Epithelial cell of proximal tubule (primary cell): Measurements from ENCODE around the gene ASXL2. TPM values are rescaled to one million over a fixed set of nuclear protein-coding genes. Genes with fewer than 3 reads are reported as not detected.

ENCODE experiments used
- DNase-seq: peaks from one replicate; pipeline ENCODE4 v3.0.0-alpha.2; 2011; ENCODE audit warnings: low read depth
- H3K4me3 ChIP-seq: 2 replicates; pipeline ENCODE4 v1.5.1; 2011; ENCODE audit warnings: low read depth, mild to moderate bottlenecking, low read length
- CTCF ChIP-seq: conservative IDR thresholded peaks from 2 replicates; pipeline ENCODE4 v1.5.1; 2012; ENCODE audit warnings: low read depth, mild to moderate bottlenecking, low read length
- total RNA-seq: library from RNA; depleted of rRNA; stranded (reverse); fragments of >200 nt; gene quantifications from 2 replicates; pipeline ENCODE4 v1.2.3, GENCODE V29; 2015

Gene ASXL2
- total RNA-seq, 1 donor from 2014 or later = 10.1 TPM

DNA sequence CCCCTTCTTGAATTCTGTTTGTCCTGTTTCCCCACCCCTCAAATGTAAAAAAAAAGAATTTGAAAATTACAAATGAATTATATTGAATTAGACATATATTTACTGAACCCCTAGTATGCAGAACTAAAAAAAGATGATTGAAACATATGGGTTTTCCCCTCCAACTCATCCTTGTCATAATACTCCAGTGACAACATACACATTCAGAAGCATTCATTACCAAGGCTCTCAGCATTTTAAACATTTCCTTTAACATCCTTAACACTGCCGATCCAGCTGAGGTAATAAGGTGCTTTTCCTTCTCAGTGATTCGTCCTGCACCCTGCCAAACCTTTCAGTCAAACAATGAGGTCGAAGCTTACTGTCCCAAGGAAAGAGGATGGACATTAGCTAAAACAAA is 151.8 kb downstream of the ASXL2 start:
- no peak overlapping the region for H3K4me3 ChIP-seq
- no peak for DNase-seq
- no peak for TF ChIP-seq CTCF

GRCh38 chr2:25725877-25726276 is 152.4 kb downstream of the ASXL2 start:
- no peak for DNase-seq
- H3K4me3 ChIP-seq = no peak overlapping the region
- TF ChIP-seq CTCF = no peak

- DNase-seq = no peak
- TF ChIP-seq CTCF = no peak
- no peak overlapping the region for H3K4me3 ChIP-seq
These were observed 153.5 kb downstream of the ASXL2 start for GRCh38 chr2:25724756-25725155.

- no peak overlapping the region for H3K4me3 ChIP-seq
- no peak for DNase-seq
- no peak for TF ChIP-seq CTCF
These were observed 156.1 kb downstream of the ASXL2 start for GRCh38 chr2:25722224-25722623.

GRCh38 chr2:25720575-25720974 is 157.7 kb downstream of the ASXL2 start:
- no peak for TF ChIP-seq CTCF
- DNase-seq = no peak
- H3K4me3 ChIP-seq = no peak overlapping the region

DNA sequence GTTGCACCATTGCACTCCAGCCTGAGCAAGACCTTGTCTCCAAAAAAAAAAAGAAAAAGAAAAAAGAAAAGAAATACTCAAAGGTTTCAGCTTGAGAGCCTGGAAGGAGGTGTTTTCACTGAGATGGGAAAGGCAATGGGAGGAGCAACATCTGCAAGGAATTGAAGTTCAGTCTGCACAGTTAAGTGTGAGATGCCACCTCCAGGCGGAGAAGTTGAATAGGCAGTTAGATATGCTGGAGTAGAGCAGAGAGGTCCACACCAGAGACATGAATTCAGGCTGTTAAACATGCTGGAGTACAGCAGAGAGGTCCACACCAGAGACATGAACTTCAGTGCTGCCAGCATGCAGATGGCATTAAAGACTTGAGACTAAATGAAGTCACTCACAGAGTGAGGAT is 163.5 kb downstream of the ASXL2 start:
- no peak for DNase-seq
- H3K4me3 ChIP-seq = no peak overlapping the region
- peak; percentile 38 for TF ChIP-seq CTCF

- H3K4me3 ChIP-seq = no peak overlapping the region
- no peak for TF ChIP-seq CTCF
- DNase-seq = no peak
These were observed 165.8 kb downstream of the ASXL2 start for GRCh38 chr2:25712455-25712854.
